ENCODE results near the gene RAD18.

DNA sequence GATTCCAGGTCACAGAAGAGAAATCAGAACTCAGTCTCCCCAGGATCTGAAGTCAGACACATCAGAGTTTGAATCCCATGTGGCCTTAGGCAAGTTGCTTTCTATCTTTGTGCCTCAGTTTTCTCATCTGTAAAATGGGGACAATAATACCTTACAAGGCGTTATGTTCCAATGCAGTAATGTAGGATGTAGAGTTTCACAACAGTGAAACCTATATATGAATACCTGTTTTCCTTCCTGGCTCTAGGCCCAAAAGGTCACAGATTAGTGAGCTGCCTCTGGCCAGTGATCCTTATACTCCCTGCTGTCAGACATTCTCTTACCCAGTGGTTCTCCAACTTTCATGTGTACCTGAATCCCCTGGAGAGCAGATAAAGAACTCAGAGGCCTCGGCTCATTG, 121.0 kb downstream of the RAD18 start:
- TF ChIP-seq POLR2A (IDR thresholded peaks at IDR 0.05) (no peak), CTCF (IDR thresholded peaks at IDR 0.05) (no peak), POLR2AphosphoS5 (IDR thresholded peaks at IDR 0.05) (no peak)
